CD4-positive, alpha-beta memory T cell (primary cell): Measurements from ENCODE around the gene MYADML2. TPM values are rescaled to one million over a fixed set of nuclear protein-coding genes. Genes with fewer than 3 reads are reported as not detected.

Experiments used
- CTCF ChIA-PET: fragments of 350-600 bp; sonication (Branson Sonifier 250); formaldehyde crosslinking; loops from one replicate; lab custom pipeline; 2021; ENCODE audit warnings: inconsistent platforms; ENCODE audit not compliant: partially characterized antibody; lab: Charles Lee
- POLR2A ChIA-PET: fragments of 350-600 bp; sonication (Branson Sonifier 250); formaldehyde crosslinking; loops from one replicate; lab custom pipeline; 2021; ENCODE audit not compliant: partially characterized antibody; lab: Charles Lee
- DNase-seq, 5 donors: peaks; one replicate each; pipeline versions ENCODE4 v3.0.0 to v3.0.0-alpha.2; 2020 to 2022; ENCODE audit warnings: mixed read lengths in 1 of 5
- H3K27ac ChIP-seq: one replicate; pipeline ENCODE4 v1.7.0; 2013; ENCODE audit warnings: low read depth, low read length
- H3K27me3 ChIP-seq: 2 replicates; pipeline ENCODE4 v1.7.0; 2013; ENCODE audit warnings: mild to moderate bottlenecking, low read length, moderate library complexity; ENCODE audit not compliant: insufficient read depth
- H3K36me3 ChIP-seq: 2 replicates; pipeline ENCODE4 v1.7.0; 2013; ENCODE audit warnings: mild to moderate bottlenecking, low read length, moderate library complexity; ENCODE audit not compliant: insufficient read depth
- H3K4me1 ChIP-seq: 2 replicates; pipeline ENCODE4 v1.7.0; 2013; ENCODE audit warnings: mild to moderate bottlenecking, low read length, moderate library complexity; ENCODE audit not compliant: insufficient read depth
- H3K4me3 ChIP-seq, 2 donors: one replicate each; pipeline ENCODE4 v1.7.0; 2013; ENCODE audit warnings: low read length in 2 of 2, mild to moderate bottlenecking in 1 of 2
- H3K9me3 ChIP-seq, 2 donors: one replicate each; pipeline ENCODE4 v1.7.0; 2013; ENCODE audit warnings: low read length in 2 of 2, control low read depth in 1 of 2; ENCODE audit not compliant: control insufficient read depth in 1 of 2
- H3K27ac Mint-ChIP-seq, 7 donors: one replicate each; pipeline ENCODE4 v1.8.0; 2020 to 2021; ENCODE audit warnings: mixed read lengths in 7 of 7, mild to moderate bottlenecking in 6 of 7, inconsistent platforms in 3 of 7, moderate library complexity in 3 of 7
- H3K27me3 Mint-ChIP-seq, 2 donors: one replicate each; pipeline ENCODE4 v1.8.0; 2020 to 2021; ENCODE audit warnings: mixed read lengths in 2 of 2
- H3K36me3 Mint-ChIP-seq, 2 donors: one replicate each; pipeline ENCODE4 v1.8.0; 2020 to 2021; ENCODE audit warnings: mixed read lengths in 2 of 2, inconsistent platforms in 1 of 2, mild to moderate bottlenecking in 1 of 2
- H3K4me1 Mint-ChIP-seq, 4 donors: one replicate each; pipeline ENCODE4 v1.8.0; 2020 to 2021; ENCODE audit warnings: mixed read lengths in 4 of 4, mild to moderate bottlenecking in 1 of 4
- H3K4me3 Mint-ChIP-seq, 8 donors: one replicate each; pipeline ENCODE4 v1.8.0; 2020 to 2021; ENCODE audit warnings: mixed read lengths in 8 of 8, mild to moderate bottlenecking in 7 of 8, moderate library complexity in 6 of 8, inconsistent platforms in 3 of 8
- H3K9me3 Mint-ChIP-seq, 8 donors: one replicate each; pipeline ENCODE4 v1.8.0; 2020 to 2021; ENCODE audit warnings: mixed read lengths in 8 of 8, mild to moderate bottlenecking in 5 of 8, inconsistent platforms in 3 of 8, moderate library complexity in 1 of 8
- intact Hi-C: fragments of 100-400 bp; cut with micrococcal nuclease; formaldehyde crosslinking; loops from one replicate; pipeline ENCODE4 v1.15.1; 2023
- polyA plus RNA-seq, 2 donors: library from polyadenylated mRNA; unstranded; fragments of 300-500 nt; fragmentation: Illumina TruSeq; gene quantifications; one replicate each; pipeline ENCODE4 v1.2.3, GENCODE V29; 2021
- total RNA-seq, 2 experiments: library from RNA; stranded (reverse); gene quantifications; one replicate each; pipeline ENCODE4 v1.2.3, GENCODE V29; 2021

Gene MYADML2
- total and polyA plus RNA-seq, 4 experiments from 2014 or later = not detected

GRCh38 chr17:81915331-81915730 is 31.7 kb downstream of the MYADML2 start:
- no peaks in the 10 kb centered on the region for H3K27me3 Mint-ChIP-seq

GRCh38 chr17:81914103-81914850 is 32.8 kb downstream of the MYADML2 start:
- peaks cover 42% of the 10 kb centered on the region for H3K4me1 ChIP-seq
- no peaks in the 10 kb centered on the region for H3K9me3 ChIP-seq
- Mint-ChIP-seq H3K36me3 (peaks cover 17 to 44% of the 10 kb centered on the region in 2 donors), H3K27me3 (no peaks in the 10 kb centered on the region), H3K4me1 (peaks cover 13 to 56% (median 28%) of the 10 kb centered on the region in 4 donors), H3K4me3 (no peak overlapping the region), H3K27ac (no peak overlapping the region), H3K9me3 (no peaks in the 10 kb centered on the region)
- intact Hi-C loops = no loop called here
- ChIA-PET POLR2A (interaction anchor here (1.1 to 2.4 kb wide), 4 partner anchors 22 to 108 kb away, joined by 3 to 7 read pairs (median 4); partner anchors contain the start of genes ANAPC11 and CENPX), CTCF (no interaction called here)
- H3K36me3 ChIP-seq = peaks cover 48% of the 10 kb centered on the region
- DNase-seq = no peak
- no peaks in the 10 kb centered on the region for H3K27me3 ChIP-seq
- H3K27ac ChIP-seq = no peak overlapping the region
- H3K4me3 ChIP-seq = no peak overlapping the region

More at GRCh38 chr17:81915331-81915730, 31.7 kb downstream of the MYADML2 start:
- Mint-ChIP-seq H3K36me3 (peaks cover 17 to 43% of the 10 kb centered on the region in 2 donors), H3K9me3 (no peaks in the 10 kb centered on the region), H3K27ac (no peak overlapping the region), H3K4me1 (peaks cover 13 to 47% (median 30%) of the 10 kb centered on the region in 4 donors), H3K4me3 (peak overlapping the region in 1 of 8 donors; percentile 17)
- Histone ChIP-seq H3K27ac (no peak overlapping the region), H3K9me3 (no peaks in the 10 kb centered on the region), H3K36me3 (peaks cover 43% of the 10 kb centered on the region), H3K4me3 (no peak overlapping the region), H3K4me1 (peaks cover 37% of the 10 kb centered on the region), H3K27me3 (no peaks in the 10 kb centered on the region)
- ChIA-PET POLR2A (interaction anchor here (1.1 to 1.2 kb wide), 2 partner anchors 10 to 107 kb away, joined by 4 read pairs; partner anchors contain the start of gene CENPX), CTCF (no interaction called here)
- intact Hi-C loops = no loop called here
- no peak for DNase-seq

GRCh38 chr17:81913394-81914102 is 33.5 kb downstream of the MYADML2 start:
- Histone ChIP-seq H3K9me3 (no peaks in the 10 kb centered on the region), H3K27ac (no peak overlapping the region), H3K27me3 (no peaks in the 10 kb centered on the region), H3K4me1 (peaks cover 40% of the 10 kb centered on the region), H3K4me3 (no peak overlapping the region), H3K36me3 (peaks cover 49% of the 10 kb centered on the region)
- Mint-ChIP-seq H3K27ac (peak overlapping the region in 1 of 7 donors; percentile 63), H3K27me3 (no peaks in the 10 kb centered on the region), H3K9me3 (no peaks in the 10 kb centered on the region), H3K36me3 (peaks cover 17 to 44% of the 10 kb centered on the region in 2 donors), H3K4me3 (peak overlapping the region in 2 of 8 donors; percentile 29 to 72), H3K4me1 (peaks cover 13 to 51% (median 24%) of the 10 kb centered on the region in 4 donors)
- ChIA-PET CTCF (interaction anchor here (1.2 kb wide), 1 partner anchor 13 kb away, joined by 3 read pairs; no protein-coding TSS in a partner anchor), POLR2A (interaction anchor here (0.8 to 2.4 kb wide), 8 partner anchors 11 to 47 kb away, joined by 3 to 10 read pairs (median 3); partner anchors contain the start of genes ANAPC11 and MAFG)
- intact Hi-C loops = no loop called here
- DNase-seq = no peak

GRCh38 chr17:81912441-81913309 is 34.4 kb downstream of the MYADML2 start:
- H3K27ac ChIP-seq = no peak overlapping the region
- peak overlapping the region in 4 of 7 donors; percentile 3 to 83 (median 66) for H3K27ac Mint-ChIP-seq
- peaks cover 17 to 41% of the 10 kb centered on the region in 2 donors for H3K36me3 Mint-ChIP-seq
- H3K9me3 ChIP-seq = no peaks in the 10 kb centered on the region
- intact Hi-C loops = no loop called here
- ChIA-PET CTCF (interaction anchor here (1.2 kb wide), 1 partner anchor 14 kb away, joined by 3 read pairs; no protein-coding TSS in a partner anchor), POLR2A (interaction anchor here (0.8 to 2.4 kb wide), 9 partner anchors 12 to 47 kb away, joined by 3 to 10 read pairs (median 3); partner anchors contain the start of genes ANAPC11, ARHGDIA and MAFG)
- H3K9me3 Mint-ChIP-seq = no peaks in the 10 kb centered on the region
- H3K27me3 Mint-ChIP-seq = no peaks in the 10 kb centered on the region
- no peaks in the 10 kb centered on the region for H3K27me3 ChIP-seq
- no peak overlapping the region for H3K4me3 ChIP-seq
- H3K36me3 ChIP-seq = peaks cover 51% of the 10 kb centered on the region
- peaks cover 12 to 45% (median 18%) of the 10 kb centered on the region in 4 donors for H3K4me1 Mint-ChIP-seq
- DNase-seq = no peak
- H3K4me3 Mint-ChIP-seq = peak overlapping the region in 5 of 8 donors; percentile 13 to 72 (median 38)
- H3K4me1 ChIP-seq = peaks cover 36% of the 10 kb centered on the region

GRCh38 chr17:81911969-81912368 is 35.1 kb downstream of the MYADML2 start:
- no peak overlapping the region for H3K4me3 ChIP-seq
- no peaks in the 10 kb centered on the region for H3K9me3 Mint-ChIP-seq
- peak overlapping the region; percentile 44 for H3K27ac ChIP-seq
- no peaks in the 10 kb centered on the region for H3K27me3 ChIP-seq
- POLR2A ChIA-PET = interaction anchor here (0.6 to 1.5 kb wide), 6 partner anchors 8 to 78 kb away, joined by 3 to 6 read pairs (median 4); partner anchors contain the start of genes ALYREF, ANAPC11, ARHGDIA and MCRIP1
- H3K4me3 Mint-ChIP-seq = peak overlapping the region; percentile 53 to 83 (median 60)
- H3K4me1 Mint-ChIP-seq = peaks cover 9 to 39% (median 15%) of the 10 kb centered on the region in 4 donors
- CTCF ChIA-PET = no interaction called here
- H3K36me3 ChIP-seq = peaks cover 52% of the 10 kb centered on the region
- peaks cover 17 to 37% of the 10 kb centered on the region in 2 donors for H3K36me3 Mint-ChIP-seq
- peaks cover 32% of the 10 kb centered on the region for H3K4me1 ChIP-seq
- no peaks in the 10 kb centered on the region for H3K27me3 Mint-ChIP-seq
- H3K9me3 ChIP-seq = no peaks in the 10 kb centered on the region
- DNase-seq = no peak
- intact Hi-C loops = loop anchor here (1.0 to 2.0 kb wide), 2 partner anchors 21 to 41 kb away; partner anchors contain the start of genes ALYREF, ANAPC11 and ARHGDIA
- H3K27ac Mint-ChIP-seq = peak overlapping the region in 3 of 7 donors; percentile 8 to 83 (median 77)

- Histone ChIP-seq H3K36me3 (peaks cover 57% of the 10 kb centered on the region), H3K4me3 (peak within 1 kb of the TSS; percentile 8 to 70), H3K27me3 (no peaks in the 10 kb centered on the region), H3K27ac (peak within 1 kb of the TSS; percentile 55), H3K9me3 (no peaks in the 10 kb centered on the region), H3K4me1 (peaks cover 26% of the 10 kb centered on the region)
- intact Hi-C loops = loop anchor here (1.0 to 2.0 kb wide), 2 partner anchors 20 to 41 kb away; partner anchors contain the start of genes ALYREF, ANAPC11 and ARHGDIA
- H3K9me3 Mint-ChIP-seq = no peaks in the 10 kb centered on the region
- no peaks in the 10 kb centered on the region for H3K27me3 Mint-ChIP-seq
- ChIA-PET CTCF (no interaction called here), POLR2A (interaction anchor here (0.6 to 2.8 kb wide), 9 partner anchors 9 to 78 kb away, joined by 3 to 14 read pairs (median 4); partner anchors contain the start of genes ALYREF, ANAPC11, ARHGDIA and MCRIP1)
- peak; percentile 90 to 94 (median 93) for DNase-seq
- peak within 1 kb of the TSS in 6 of 7 donors; percentile 8 to 85 (median 82) for H3K27ac Mint-ChIP-seq
- peak within 1 kb of the TSS; percentile 81 to 90 (median 86) for H3K4me3 Mint-ChIP-seq
- H3K4me1 Mint-ChIP-seq = peaks cover 5 to 34% (median 10%) of the 10 kb centered on the region in 4 donors
- H3K36me3 Mint-ChIP-seq = peaks cover 17 to 37% of the 10 kb centered on the region in 2 donors
These were observed 35.6 kb downstream of the MYADML2 start, which contains the start of gene PCYT2 for GRCh38 chr17:81911277-81911961. PCYT2 (minus strand) TSS chr17:81911399; CDS start chr17:81911355, 44 bp downstream.
